Dermis blood vessel endothelial cell (primary cell): ENCODE measurements around the gene ACYP1. TPM values are rescaled to one million over a fixed set of nuclear protein-coding genes. Genes with fewer than 3 reads are reported as not detected.
"Not testable (repeated sequence)": the region's sequence is repeated elsewhere in the genome, so short reads cannot be mapped to it uniquely, and the experiment has no call there.

Source experiments
- DNase-seq: peaks from one replicate; pipeline ENCODE4 v3.0.0; 2010
- total RNA-seq: library from RNA; depleted of rRNA; stranded (reverse); fragments of >200 nt; gene quantifications from 2 replicates; pipeline ENCODE4 v1.2.3, GENCODE V29; 2014

ACYP1 gene
- total RNA-seq, 1 donor from 2014 or later: 6.6 TPM

GRCh38 chr14:75068294-75069120 lies 4.7 kb upstream of the ACYP1 start:
- DNase-seq: no peak

DNA sequence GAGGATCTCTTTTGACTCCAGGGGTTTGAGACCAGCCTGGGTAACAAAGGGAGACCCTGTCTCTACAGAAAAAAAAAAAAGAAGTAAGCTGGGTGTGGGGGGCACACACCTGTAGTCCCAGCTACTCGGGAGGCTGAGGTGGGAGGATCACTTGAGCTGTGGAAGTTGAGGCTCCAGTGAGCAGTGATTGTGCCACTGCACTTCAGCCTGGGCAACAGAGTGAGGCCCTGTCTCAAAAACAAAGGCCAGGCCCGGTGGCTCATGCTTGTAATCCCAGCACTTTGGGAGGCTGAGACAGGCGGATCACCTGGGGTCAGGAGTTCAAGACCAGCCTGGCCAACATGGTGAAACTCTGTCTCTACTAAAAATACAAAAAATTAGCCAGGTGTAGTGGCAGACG lies 3.9 kb upstream of the ACYP1 start:
- DNase-seq: not testable (repeated sequence)

GRCh38 chr14:75067212-75067611 lies 3.4 kb upstream of the ACYP1 start:
- DNase-seq: no peak

- DNase-seq: no peak
Measured at GRCh38 chr14:75066691-75067090, 2.9 kb upstream of the ACYP1 start.

- no peak for DNase-seq
Measured at GRCh38 chr14:75064205-75064567, 362 bp upstream of the ACYP1 start.

GRCh38 chr14:75063013-75063412 lies 811 bp downstream of the ACYP1 start:
- DNase-seq: no peak

GRCh38 chr14:75060420-75060819 lies 3.4 kb downstream of the ACYP1 start:
- no peak for DNase-seq

DNA sequence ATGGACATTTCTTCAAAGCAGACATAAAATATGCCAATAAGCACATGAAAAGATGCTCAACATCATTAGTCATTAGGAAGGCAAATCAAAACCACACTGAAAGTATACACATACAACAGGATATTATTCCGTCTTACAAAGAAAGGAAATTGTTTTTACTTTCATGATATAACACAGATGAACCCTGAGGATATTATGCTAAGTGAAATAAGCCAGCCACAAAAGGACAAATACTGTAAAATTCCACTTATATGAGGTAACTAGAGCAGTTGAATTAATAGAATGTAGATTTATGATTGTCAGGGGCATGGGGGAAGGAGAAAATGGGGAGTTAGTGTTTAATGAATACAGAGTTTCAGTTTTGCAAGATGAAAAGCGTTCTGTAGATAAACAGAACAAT lies 4.2 kb downstream of the ACYP1 start:
- DNase-seq: peak; percentile 54

- no peak for DNase-seq
Measured at GRCh38 chr14:75054421-75054820, 9.4 kb downstream of the ACYP1 start.

- DNase-seq: no peak
Measured at GRCh38 chr14:75053396-75054291, 10.2 kb downstream of the ACYP1 start.

- DNase-seq: no peak
Measured at GRCh38 chr14:75051556-75051899, 12.3 kb downstream of the ACYP1 start.

GRCh38 chr14:75050852-75051555 lies 12.8 kb downstream of the ACYP1 start, which contains the start of gene MLH3:
TSS of gene MLH3 (minus strand) at chr14:75051467. CDS start at chr14:75049655, 1,812 bp downstream.
- DNase-seq: peak; percentile 89

- DNase-seq: no peak
Measured at GRCh38 chr14:75049731-75050201, 14.1 kb downstream of the ACYP1 start.

DNA sequence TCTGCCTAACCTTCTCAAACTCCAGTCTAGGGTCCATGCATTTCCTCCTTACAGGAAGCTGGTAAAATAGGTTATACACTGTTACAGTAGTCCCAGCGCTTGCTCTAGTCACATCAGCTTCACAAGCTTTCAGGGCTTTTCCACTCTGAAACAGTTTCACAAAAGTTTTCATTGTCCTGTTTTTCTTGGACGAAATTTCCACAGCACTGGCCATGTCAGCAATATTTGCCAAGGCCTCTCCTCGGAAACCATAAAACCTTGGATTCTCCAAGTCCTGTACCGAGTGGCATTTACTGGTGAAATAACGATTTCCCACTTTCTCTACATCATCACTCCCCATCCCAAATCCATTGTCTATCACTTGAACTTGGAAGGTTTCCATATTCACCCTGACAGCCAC lies 14.7 kb downstream of the ACYP1 start:
- DNase-seq: no peak

DNA sequence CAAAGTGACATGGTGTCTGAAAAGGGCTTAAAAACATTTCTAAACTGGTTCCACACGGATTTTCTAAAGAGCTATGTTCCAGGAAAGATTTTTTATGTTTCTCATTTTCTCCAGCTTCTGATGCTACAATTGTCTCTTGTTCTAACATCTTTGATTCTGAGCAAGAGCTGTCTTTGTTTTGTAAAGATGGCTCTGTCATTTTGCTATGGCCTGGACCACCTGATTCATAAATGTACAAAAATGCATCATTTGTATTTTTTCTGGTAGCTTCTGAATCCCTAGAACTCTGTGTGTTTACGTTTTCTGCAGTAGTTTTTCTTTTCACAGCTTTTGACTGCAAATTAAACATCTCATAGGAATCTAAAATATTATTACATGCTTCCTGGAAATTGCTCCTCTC lies 15.7 kb downstream of the ACYP1 start:
- DNase-seq: no peak

DNA sequence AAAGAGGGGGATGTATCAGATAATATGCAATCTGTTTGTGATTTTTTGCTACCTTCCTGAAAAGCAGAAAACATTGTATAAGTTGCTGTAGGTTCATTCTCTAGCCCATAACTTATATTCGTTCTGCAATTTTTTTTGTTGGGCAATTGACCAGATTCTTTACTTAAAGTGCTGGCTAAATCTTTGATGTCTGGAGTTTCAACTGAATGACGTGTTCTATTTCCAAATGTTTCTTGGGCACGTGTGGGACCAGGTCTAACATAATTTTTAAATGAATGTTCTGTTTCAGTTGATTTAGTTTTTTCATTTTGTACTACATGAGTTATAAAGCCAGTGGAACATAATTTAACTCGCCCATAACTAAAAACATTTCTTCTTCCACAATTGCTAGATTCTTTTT lies 16.3 kb downstream of the ACYP1 start:
- no peak for DNase-seq

- no peak for DNase-seq
Measured at GRCh38 chr14:75046899-75047298, 16.9 kb downstream of the ACYP1 start.

DNA sequence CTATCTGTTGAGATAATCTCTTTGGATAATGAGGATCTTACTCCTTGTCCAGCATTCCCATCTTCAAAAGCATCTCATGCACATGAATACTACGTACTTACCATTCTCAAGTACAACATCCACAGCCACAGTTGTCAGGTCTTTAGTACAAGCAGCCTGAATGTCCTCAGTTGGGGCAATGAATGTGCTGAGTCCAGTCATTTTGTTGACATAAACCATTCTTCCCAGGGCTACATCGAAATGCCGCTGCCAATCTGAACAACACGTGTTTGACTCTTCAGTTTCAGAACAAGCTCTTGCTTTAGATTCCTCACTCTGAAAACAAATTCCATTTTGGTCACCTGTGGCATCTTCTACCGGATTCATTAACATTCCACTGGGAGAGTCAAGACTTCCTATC lies 17.5 kb downstream of the ACYP1 start:
- peak; percentile 28 for DNase-seq

DNA sequence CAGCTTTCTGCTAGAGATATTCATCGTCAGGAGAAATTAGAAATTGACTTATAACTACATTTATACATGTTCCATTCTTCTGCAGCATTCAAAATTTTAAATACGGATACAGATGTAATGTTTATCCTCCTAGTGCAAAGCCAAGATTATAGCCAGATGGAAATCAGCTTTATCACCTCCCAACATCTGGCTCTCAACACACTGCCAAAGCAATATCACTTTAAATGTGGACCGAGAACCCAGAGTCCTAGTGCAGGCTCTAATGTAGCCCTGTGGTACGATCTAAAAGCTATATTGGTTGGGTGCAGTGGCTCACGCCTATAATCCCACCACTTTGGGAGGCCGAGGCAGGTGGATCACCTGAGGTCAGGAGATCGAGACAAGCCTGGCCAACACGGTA lies 19.1 kb downstream of the ACYP1 start:
- DNase-seq: no peak

- DNase-seq: peak; percentile 67
Measured at GRCh38 chr14:75044322-75044721, 19.5 kb downstream of the ACYP1 start.

- peak; percentile 45 for DNase-seq
Measured at GRCh38 chr14:75042035-75042434, 21.8 kb downstream of the ACYP1 start.

- peak; percentile 33 for DNase-seq
Measured at GRCh38 chr14:75041613-75042012, 22.2 kb downstream of the ACYP1 start.

- no peak for DNase-seq
Measured at GRCh38 chr14:75040959-75041358, 22.9 kb downstream of the ACYP1 start.
